Panc1 (cell line): ENCODE results near the gene NHS.

Source experiments
- POLR2AphosphoS5 ChIP-seq: IDR thresholded peaks from 2 replicates; pipeline ENCODE4 v1.6.1; 2012; ENCODE audit warnings: mild to moderate bottlenecking, low read depth, low read length, moderate library complexity
- TF ChIP-seq, protein P1 (sequence below): fragments of 450-650 bp; IDR thresholded peaks from 2 replicates; pipeline ENCODE4 v1.5.1; 2017; ENCODE audit warnings: mild to moderate bottlenecking
- TF ChIP-seq, protein P2 (sequence below), 2 experiments: IDR thresholded peaks; 2 replicates each; pipeline ENCODE4 v1.6.1; 2011 to 2012; ENCODE audit warnings: low read depth in 2 of 2, control low read depth in 1 of 2, low read length in 1 of 2, mild to moderate bottlenecking in 1 of 2, moderate library complexity in 1 of 2; ENCODE audit not compliant: insufficient read depth in 1 of 2

DNA sequence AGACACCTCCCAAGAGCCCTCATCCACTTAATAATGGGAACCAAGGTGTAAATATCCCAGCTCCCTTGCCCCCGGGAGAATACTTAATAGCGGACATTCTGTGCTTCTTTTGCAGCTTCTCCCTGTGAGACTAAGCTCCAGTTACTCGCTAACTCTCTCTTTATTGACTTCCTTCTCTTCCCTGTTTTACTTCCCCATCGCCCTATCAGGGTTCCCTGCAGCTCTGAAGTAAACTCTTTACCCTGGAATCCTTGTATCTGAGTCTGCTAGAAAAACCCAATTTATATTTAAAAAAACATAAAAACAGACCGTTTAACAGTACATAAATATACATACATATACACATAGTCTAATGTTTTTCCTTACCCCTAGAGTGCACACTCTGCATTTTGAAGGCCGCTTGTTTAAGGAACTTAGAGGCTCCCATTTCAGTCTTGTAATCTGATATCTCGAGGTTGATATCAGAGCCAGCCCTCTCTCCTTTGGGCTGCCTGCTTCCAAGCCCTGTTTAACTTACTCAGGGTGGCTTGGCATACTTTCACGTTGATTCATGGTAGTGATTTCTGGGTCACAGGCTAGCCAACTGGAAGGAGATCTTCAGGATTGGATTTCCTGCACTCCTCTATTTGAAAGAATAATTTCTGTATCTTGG lies 184.9 kb downstream of the NHS start:
- TF ChIP-seq POLR2AphosphoS5 = no peak
- TF ChIP-seq, protein P1, sequence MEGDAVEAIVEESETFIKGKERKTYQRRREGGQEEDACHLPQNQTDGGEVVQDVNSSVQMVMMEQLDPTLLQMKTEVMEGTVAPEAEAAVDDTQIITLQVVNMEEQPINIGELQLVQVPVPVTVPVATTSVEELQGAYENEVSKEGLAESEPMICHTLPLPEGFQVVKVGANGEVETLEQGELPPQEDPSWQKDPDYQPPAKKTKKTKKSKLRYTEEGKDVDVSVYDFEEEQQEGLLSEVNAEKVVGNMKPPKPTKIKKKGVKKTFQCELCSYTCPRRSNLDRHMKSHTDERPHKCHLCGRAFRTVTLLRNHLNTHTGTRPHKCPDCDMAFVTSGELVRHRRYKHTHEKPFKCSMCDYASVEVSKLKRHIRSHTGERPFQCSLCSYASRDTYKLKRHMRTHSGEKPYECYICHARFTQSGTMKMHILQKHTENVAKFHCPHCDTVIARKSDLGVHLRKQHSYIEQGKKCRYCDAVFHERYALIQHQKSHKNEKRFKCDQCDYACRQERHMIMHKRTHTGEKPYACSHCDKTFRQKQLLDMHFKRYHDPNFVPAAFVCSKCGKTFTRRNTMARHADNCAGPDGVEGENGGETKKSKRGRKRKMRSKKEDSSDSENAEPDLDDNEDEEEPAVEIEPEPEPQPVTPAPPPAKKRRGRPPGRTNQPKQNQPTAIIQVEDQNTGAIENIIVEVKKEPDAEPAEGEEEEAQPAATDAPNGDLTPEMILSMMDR = no peak
- TF ChIP-seq, protein P2, sequence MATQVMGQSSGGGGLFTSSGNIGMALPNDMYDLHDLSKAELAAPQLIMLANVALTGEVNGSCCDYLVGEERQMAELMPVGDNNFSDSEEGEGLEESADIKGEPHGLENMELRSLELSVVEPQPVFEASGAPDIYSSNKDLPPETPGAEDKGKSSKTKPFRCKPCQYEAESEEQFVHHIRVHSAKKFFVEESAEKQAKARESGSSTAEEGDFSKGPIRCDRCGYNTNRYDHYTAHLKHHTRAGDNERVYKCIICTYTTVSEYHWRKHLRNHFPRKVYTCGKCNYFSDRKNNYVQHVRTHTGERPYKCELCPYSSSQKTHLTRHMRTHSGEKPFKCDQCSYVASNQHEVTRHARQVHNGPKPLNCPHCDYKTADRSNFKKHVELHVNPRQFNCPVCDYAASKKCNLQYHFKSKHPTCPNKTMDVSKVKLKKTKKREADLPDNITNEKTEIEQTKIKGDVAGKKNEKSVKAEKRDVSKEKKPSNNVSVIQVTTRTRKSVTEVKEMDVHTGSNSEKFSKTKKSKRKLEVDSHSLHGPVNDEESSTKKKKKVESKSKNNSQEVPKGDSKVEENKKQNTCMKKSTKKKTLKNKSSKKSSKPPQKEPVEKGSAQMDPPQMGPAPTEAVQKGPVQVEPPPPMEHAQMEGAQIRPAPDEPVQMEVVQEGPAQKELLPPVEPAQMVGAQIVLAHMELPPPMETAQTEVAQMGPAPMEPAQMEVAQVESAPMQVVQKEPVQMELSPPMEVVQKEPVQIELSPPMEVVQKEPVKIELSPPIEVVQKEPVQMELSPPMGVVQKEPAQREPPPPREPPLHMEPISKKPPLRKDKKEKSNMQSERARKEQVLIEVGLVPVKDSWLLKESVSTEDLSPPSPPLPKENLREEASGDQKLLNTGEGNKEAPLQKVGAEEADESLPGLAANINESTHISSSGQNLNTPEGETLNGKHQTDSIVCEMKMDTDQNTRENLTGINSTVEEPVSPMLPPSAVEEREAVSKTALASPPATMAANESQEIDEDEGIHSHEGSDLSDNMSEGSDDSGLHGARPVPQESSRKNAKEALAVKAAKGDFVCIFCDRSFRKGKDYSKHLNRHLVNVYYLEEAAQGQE (IDR thresholded peaks at IDR 0.05; ENCODE audit: insufficient read depth in 1 of 2, low read depth in 2 of 2, low read length in 1 of 2) = no peak
